ENCODE measurements around the gene PATL1.

DNA sequence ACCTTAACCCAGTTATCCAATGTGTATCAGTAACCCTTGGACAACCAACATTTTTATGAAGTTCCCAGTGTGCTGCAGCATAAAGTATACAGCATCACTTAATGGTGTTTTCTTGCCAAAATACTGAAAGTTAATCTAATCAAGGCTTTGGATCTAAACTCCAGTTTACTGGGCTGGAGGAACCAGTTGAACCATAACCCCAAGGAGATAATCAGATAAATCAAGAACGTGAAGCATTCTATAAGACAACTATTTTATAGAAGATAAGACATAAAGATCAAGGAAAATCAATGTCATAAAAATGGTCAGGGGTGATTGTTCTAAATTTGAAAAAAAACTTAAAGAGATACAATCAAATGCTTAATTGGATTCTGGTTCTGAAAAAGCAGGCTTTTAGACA is 51.0 kb downstream of the PATL1 start:
- TF ChIP-seq POLR2A (IDR thresholded peaks at IDR 0.05; ENCODE audit: low read depth, low read length) = no peak
- TF ChIP-seq TAF1 (IDR thresholded peaks at IDR 0.05; ENCODE audit: low read depth, low read length) = no peak
- TF ChIP-seq POLR2AphosphoS5 (IDR thresholded peaks at IDR 0.05; ENCODE audit: low read depth, low read length) = no peak
